Middle frontal gyrus (tissue), 1 donor: Measurements from ENCODE around the gene CCDC88B.
"Not testable (repeated sequence)": the region's sequence is repeated elsewhere in the genome, so short reads cannot be mapped to it uniquely, and the experiment has no call there.

Experiments used
- DNase-seq: peaks from one replicate; pipeline ENCODE4 v3.0.0-alpha.2; 2015; ENCODE audit warnings: low spot score; ENCODE audit errors: extremely low spot score

Gene CCDC88B

GRCh38 chr11:64321533-64321932 is 18.5 kb upstream of the CCDC88B start:
- no peak for DNase-seq

GRCh38 chr11:64322925-64323260 is 17.1 kb upstream of the CCDC88B start:
- DNase-seq, result no peak

DNA sequence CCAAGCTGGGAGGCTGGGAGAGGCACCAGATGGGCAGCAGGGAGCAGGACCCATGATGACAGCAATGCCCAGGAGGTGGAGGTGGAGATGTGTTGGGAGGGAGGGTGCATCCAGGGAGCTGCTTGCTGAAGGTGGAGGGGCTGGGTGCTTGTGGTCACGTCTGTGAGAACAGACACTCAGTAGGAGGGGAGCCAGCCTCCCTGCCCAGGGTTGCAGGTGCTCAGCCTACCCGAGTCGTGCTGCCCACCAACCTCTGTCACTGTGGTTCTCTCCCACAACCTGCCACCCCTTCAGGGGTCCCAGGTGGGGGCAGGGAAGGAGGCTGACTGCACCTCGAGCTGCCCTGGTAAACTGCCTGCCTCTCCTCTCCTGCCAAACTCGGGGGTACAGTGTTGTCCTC is 16.6 kb upstream of the CCDC88B start:
- DNase-seq, result no peak

GRCh38 chr11:64323984-64324383 is 16.0 kb upstream of the CCDC88B start:
- not testable (repeated sequence) for DNase-seq

- no peak for DNase-seq
These were observed 15.1 kb upstream of the CCDC88B start for GRCh38 chr11:64324692-64325469.

DNA sequence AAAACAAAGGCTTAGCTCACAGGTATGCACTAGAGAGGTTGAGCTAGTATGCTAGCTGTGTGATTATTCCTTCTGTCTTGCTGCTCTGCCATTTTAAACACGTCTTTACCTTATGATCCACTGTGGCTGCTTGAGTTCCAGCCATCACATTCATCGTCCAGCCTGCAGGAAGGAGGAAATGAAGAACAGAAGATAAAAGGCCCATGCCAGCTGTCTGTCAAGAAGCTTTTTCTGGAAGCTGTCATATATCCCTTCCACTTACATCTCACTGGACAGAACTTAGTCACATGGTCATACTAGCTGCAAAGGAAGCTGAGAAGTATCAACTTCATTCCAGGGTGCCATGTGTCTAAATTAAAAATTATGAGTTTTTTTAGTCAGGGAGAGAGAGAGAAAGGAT is 12.6 kb upstream of the CCDC88B start:
- DNase-seq, result no peak

GRCh38 chr11:64327993-64328392 is 12.0 kb upstream of the CCDC88B start:
- DNase-seq, result no peak

DNA sequence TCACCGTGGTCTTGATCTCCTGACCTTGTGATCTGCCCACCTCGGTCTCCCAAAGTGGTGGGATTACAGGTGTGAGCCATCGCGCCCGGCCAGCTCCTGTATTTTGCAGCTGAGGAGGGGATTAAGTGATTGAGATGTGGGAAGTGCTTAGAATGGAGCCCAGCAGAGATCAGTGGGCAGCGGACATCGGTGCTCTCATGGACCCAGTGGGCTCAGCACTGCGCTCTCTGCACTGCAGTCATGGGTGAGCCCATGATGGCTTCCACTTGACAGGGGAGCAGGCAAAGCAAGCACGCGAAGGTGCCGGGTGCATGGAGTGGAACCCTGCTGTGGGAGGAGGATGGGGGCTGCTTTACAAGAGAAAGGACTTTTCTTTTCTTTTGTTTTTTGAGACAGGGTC is 9.1 kb upstream of the CCDC88B start:
- no peak for DNase-seq

GRCh38 chr11:64331569-64332371 is 8.2 kb upstream of the CCDC88B start:
- no peak for DNase-seq

DNA sequence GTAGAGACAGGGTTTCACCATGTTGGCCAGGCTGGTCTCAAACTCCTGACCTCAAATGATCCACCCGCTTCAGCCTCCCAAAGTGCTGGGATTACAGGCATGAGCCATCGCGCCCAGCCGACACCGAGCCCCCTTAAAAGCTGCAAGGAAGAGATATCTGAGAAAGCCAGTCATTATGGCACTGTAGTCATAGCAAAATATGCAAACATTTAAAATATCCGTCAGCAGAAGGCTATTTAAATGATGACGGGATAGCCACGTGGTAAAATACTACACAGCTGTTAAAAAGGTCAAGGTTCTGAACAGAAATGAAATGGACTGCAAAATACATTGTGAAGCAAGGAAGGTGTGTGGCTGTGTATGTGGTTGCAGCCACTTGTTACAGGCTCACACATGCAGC is 6.4 kb upstream of the CCDC88B start:
- no peak for DNase-seq

GRCh38 chr11:64334764-64335735 is 5.0 kb upstream of the CCDC88B start:
- DNase-seq, result no peak

GRCh38 chr11:64337538-64338249 is 2.3 kb upstream of the CCDC88B start:
- no peak for DNase-seq

GRCh38 chr11:64338716-64339115 is 1.3 kb upstream of the CCDC88B start:
- no peak for DNase-seq

GRCh38 chr11:64339286-64339685 is 718 bp upstream of the CCDC88B start:
- no peak for DNase-seq

- DNase-seq, result no peak
These were observed 799 bp downstream of the CCDC88B start for GRCh38 chr11:64340671-64341335.

DNA sequence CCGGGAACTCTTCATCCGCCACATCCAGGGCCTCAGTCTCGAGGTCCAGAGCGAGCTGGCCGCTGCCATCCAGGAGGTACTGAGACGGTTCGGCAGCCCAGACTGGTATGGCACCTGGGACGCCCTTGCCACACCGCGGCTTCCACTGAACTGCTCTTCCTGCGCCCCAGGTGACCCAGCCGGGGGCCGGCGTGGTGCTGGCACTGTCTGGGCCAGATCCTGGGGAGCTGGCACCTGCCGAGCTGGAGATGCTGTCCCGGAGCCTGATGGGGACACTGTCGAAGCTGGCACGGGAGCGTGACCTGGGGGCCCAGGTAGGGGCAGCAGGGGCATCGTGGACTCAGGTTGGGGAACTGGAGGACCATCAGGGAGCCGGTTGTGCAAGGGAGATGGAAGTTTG is 1.4 kb downstream of the CCDC88B start:
- DNase-seq, result no peak

DNA sequence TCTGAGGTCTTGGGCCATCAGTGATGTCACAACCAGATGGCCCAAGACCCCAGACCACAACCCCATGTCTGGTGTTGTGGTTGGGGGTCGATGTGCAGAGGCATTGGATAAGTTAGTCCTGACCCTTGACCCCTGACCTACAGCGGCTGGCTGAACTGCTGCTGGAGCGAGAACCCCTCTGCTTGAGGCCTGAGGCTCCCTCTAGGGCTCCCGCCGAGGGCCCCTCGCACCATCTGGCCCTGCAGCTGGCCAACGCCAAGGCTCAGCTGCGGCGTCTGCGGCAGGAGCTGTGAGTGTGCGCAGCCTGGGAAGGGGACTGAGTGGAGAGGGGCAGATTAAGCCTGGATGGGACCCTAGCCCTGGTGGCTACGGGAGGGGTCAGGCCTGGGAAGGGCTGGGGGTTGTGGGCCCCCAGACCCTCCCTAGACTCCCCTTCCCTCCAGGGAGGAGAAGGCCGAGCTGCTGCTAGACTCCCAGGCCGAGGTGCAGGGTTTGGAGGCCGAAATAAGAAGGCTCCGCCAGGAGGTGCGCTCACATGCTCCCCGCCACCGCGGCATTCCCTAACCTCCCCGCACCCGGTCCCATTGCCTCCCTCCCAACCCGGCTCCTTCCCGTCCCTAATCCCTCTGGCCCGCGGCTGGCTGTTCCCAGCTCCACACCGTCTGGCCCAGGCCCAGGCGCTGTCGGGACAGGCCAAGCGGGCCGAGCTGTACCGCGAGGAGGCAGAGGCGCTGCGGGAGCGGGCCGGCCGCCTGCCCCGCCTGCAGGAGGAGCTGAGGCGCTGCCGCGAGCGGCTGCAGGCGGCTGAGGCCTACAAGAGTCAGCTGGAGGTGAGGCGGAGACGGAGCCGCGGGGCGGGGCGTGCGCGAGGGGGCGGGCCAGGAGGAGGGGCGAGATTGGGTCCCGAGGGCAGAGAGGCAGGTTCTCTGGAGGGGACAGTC is 2.1 kb downstream of the CCDC88B start:
- no peak for DNase-seq

DNA sequence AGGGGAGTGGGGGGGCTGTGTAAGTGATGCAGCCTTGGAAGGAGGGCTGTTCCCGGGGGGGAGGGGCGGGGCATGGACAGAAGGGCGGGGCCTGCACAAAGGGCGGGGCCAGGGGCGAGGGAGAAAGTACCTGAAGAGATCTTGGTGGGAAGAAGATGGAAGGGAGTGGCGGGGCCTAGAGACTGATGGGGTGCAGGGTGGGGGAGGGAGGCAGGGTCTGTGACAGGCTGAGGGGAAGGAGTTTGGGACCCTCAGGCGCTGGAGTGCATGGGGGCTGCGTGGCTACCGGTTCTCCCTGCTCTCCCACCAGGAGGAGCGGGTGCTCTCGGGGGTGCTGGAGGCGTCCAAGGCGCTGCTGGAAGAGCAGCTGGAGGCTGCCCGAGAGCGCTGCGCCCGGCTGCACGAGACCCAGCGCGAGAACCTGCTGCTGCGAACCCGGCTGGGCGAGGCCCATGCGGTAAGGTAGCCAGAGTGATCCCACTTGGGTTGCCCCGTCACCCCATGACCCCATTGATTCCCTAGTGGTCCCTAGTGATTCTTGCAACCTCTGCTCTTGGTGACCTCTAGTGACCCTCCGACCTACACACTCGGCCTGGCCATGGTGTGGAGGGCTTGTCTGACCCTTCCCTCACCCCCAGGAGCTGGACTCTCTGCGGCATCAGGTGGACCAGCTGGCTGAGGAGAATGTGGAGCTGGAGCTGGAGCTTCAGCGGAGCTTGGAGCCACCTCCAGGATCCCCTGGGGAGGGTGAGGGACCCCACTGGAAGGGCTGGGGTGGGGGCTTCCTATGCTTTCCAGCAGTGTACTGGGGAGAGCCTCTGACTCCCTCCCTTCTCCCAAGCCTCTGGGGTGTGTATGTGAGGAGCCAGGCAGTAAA is 3.1 kb downstream of the CCDC88B start:
- no peak for DNase-seq
